Activated CD4-positive, alpha-beta T cell treated with anti-CD3 and anti-CD28 coated beads, Interleukin-10, Interleukin-2, amounts not matched to agents 100 ng/mL and 50 ng/mL, durations not matched to agents 16 hours and 8 hours (primary cell): ENCODE data around the gene SCO2.
"Not testable (repeated sequence)": the region's sequence is repeated elsewhere in the genome, so short reads cannot be mapped to it uniquely, and the experiment has no call there.

Experiments used
- DNase-seq: peaks from one replicate; pipeline ENCODE4 v3.0.0-alpha.2; 2020

SCO2 gene

GRCh38 chr22:50530877-50531545, 5.6 kb upstream of the SCO2 start:
- peak; percentile 94 for DNase-seq

- DNase-seq: no peak
Measured at GRCh38 chr22:50530580-50530876, 5.1 kb upstream of the SCO2 start.

- peak; percentile 87 for DNase-seq
Measured at GRCh38 chr22:50529897-50530579, 4.6 kb upstream of the SCO2 start, which contains the start of gene TYMP. Gene TYMP (minus strand): TSS chr22:50530012. CDS start chr22:50529709, 303 bp downstream.

- DNase-seq: no peak
Measured at GRCh38 chr22:50529416-50529896, 4.1 kb upstream of the SCO2 start.

GRCh38 chr22:50528682-50529415, 3.5 kb upstream of the SCO2 start:
- DNase-seq: no peak

- no peak for DNase-seq
Measured at GRCh38 chr22:50527921-50528681, 2.7 kb upstream of the SCO2 start.

- DNase-seq: peak; percentile 83
Measured at GRCh38 chr22:50526834-50527801, 1.7 kb upstream of the SCO2 start.

GRCh38 chr22:50526108-50526833, 873 bp upstream of the SCO2 start:
- peak; percentile 93 for DNase-seq

GRCh38 chr22:50525858-50526107, 385 bp upstream of the SCO2 start:
- DNase-seq: no peak

GRCh38 chr22:50524676-50525103, 708 bp downstream of the SCO2 start:
- DNase-seq: no peak

- DNase-seq: no peak
Measured at GRCh38 chr22:50523806-50524675, 1.4 kb downstream of the SCO2 start.

GRCh38 chr22:50523458-50523805, 2.0 kb downstream of the SCO2 start:
- no peak for DNase-seq

GRCh38 chr22:50522806-50523438, 2.5 kb downstream of the SCO2 start:
- no peak for DNase-seq

- no peak for DNase-seq
Measured at GRCh38 chr22:50522208-50522805, 3.1 kb downstream of the SCO2 start.

- no peak for DNase-seq
Measured at GRCh38 chr22:50521710-50522109, 3.7 kb downstream of the SCO2 start.

- DNase-seq: no peak
Measured at GRCh38 chr22:50520826-50521453, 4.5 kb downstream of the SCO2 start.

- not testable (repeated sequence) for DNase-seq
Measured at GRCh38 chr22:50520184-50520583, 5.2 kb downstream of the SCO2 start.

GRCh38 chr22:50519151-50519550, 6.2 kb downstream of the SCO2 start:
- no peak for DNase-seq

GRCh38 chr22:50518606-50519005, 6.8 kb downstream of the SCO2 start:
- DNase-seq: no peak
